Fibroblast of lung (primary cell): ENCODE results near the gene GPC3. TPM values are rescaled to one million over a fixed set of nuclear protein-coding genes. Genes with fewer than 3 reads are reported as not detected.

Experiments used
- DNase-seq, 2 donors: peaks; one replicate each; pipeline versions ENCODE4 v3.0.0 to v3.0.0-alpha.2; 2010; ENCODE audit warnings: low read depth in 2 of 2
- H2AFZ ChIP-seq: 2 replicates; pipeline ENCODE4 v1.5.1; 2012; ENCODE audit warnings: low read length, control low read depth, inconsistent platforms
- H3K27ac ChIP-seq: 2 replicates; pipeline ENCODE4 v1.5.1; 2011; ENCODE audit warnings: low read length, control low read depth; ENCODE audit not compliant: insufficient read depth
- H3K27me3 ChIP-seq: 2 replicates; pipeline ENCODE4 v1.5.1; 2011; ENCODE audit warnings: mild to moderate bottlenecking, low read length; ENCODE audit not compliant: control insufficient read depth, insufficient read depth
- H3K36me3 ChIP-seq: 2 replicates; pipeline ENCODE4 v1.5.1; 2011; ENCODE audit warnings: low read length; ENCODE audit not compliant: control insufficient read depth, insufficient read depth
- H3K4me1 ChIP-seq: 2 replicates; pipeline ENCODE4 v1.5.1; 2011; ENCODE audit warnings: low read length; ENCODE audit not compliant: control insufficient read depth, insufficient read depth; ENCODE audit errors: extremely low read depth
- H3K4me2 ChIP-seq: 2 replicates; pipeline ENCODE4 v1.5.1; 2011; ENCODE audit warnings: low read length, control low read depth; ENCODE audit not compliant: insufficient read depth; ENCODE audit errors: extremely low read depth
- H3K4me3 ChIP-seq, 4 experiments: fragments of 200-600 bp in 1 of 4; sonication (generic) in 1 of 4; replicated peaks in 1 of 4; 2 replicates each; pipeline ENCODE4 v1.5.1; 2011 to 2016; ENCODE audit warnings: low read length in 4 of 4, low read depth in 3 of 4, mild to moderate bottlenecking in 3 of 4, control low read depth in 2 of 4, inconsistent platforms in 1 of 4, mixed read lengths in 1 of 4; ENCODE audit not compliant: insufficient read depth in 1 of 4; ENCODE audit errors: control extremely low read depth in 1 of 4
- H3K79me2 ChIP-seq: 2 replicates; pipeline ENCODE4 v1.5.1; 2012; ENCODE audit warnings: mild to moderate bottlenecking, low read length, inconsistent platforms; ENCODE audit not compliant: control insufficient read depth, insufficient read depth
- H3K9ac ChIP-seq: 2 replicates; pipeline ENCODE4 v1.5.1; 2011; ENCODE audit warnings: mild to moderate bottlenecking, low read length, control low read depth; ENCODE audit not compliant: insufficient read depth
- H3K9me3 ChIP-seq: 2 replicates; pipeline ENCODE4 v1.5.1; 2012; ENCODE audit warnings: low read depth, low read length; ENCODE audit not compliant: control insufficient read depth, insufficient read depth
- H4K20me1 ChIP-seq: 2 replicates; pipeline ENCODE4 v1.5.1; 2011; ENCODE audit warnings: low read length; ENCODE audit not compliant: control insufficient read depth, insufficient read depth; ENCODE audit errors: extremely low read depth
- EZH2 ChIP-seq: IDR thresholded peaks from 2 replicates; pipeline ENCODE4 v1.5.1; 2012; ENCODE audit warnings: low read length, control low read depth, mild to moderate bottlenecking; ENCODE audit errors: missing control alignments
- polyA plus RNA-seq, 2 donors: library from polyadenylated mRNA; depleted of rRNA in 1 of 2; stranded (reverse) in 1 of 2; unstranded in 1 of 2; fragments of >200 nt; gene quantifications; 2 replicates each; pipeline ENCODE4 v1.2.1, GENCODE V29; 2011 to 2012; ENCODE audit warnings: missing spikeins in 1 of 2
- total RNA-seq: library from RNA; depleted of rRNA; stranded (reverse); fragments of >200 nt; gene quantifications from 2 replicates; pipeline ENCODE4 v1.2.1, GENCODE V29; 2014
- TF ChIP-seq, protein P1 (sequence below), 2 donors: IDR thresholded peaks in 1 of 2; conservative IDR thresholded peaks in 1 of 2; 1 replicate in 1 of 2; 2 replicates in 1 of 2; pipeline ENCODE4 v1.5.1; 2011 to 2012; ENCODE audit warnings: low read length in 2 of 2, control low read depth in 1 of 2, inconsistent platforms in 1 of 2, low read depth in 1 of 2, mild to moderate bottlenecking in 1 of 2

The GPC3 gene
- total and polyA plus RNA-seq, 2 donors (not counting 1 experiment from before 2014, with no cell fraction given): 6.4 to 7.1 TPM

DNA sequence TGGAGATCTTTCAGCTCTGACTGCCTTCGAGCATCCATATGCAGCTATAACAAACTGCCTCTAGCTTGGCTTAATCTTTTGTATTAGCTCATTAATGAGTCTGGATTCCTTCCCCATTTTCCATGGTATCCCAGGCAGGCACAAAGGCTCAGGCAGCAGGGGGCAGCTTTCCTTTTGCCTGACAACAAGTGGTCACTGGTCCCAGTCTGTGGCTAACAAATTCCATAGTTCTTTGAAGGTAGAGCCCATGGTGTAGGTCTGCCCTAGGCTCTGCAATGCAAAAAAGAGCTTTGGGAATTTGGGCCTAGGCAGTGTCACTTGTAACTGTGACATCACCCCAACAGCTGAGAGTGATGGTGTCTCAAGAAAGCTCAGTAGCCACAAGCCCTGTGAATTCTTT lies 335.7 kb downstream of the GPC3 start:
- no peak for TF ChIP-seq EZH2
- TF ChIP-seq, protein P1, sequence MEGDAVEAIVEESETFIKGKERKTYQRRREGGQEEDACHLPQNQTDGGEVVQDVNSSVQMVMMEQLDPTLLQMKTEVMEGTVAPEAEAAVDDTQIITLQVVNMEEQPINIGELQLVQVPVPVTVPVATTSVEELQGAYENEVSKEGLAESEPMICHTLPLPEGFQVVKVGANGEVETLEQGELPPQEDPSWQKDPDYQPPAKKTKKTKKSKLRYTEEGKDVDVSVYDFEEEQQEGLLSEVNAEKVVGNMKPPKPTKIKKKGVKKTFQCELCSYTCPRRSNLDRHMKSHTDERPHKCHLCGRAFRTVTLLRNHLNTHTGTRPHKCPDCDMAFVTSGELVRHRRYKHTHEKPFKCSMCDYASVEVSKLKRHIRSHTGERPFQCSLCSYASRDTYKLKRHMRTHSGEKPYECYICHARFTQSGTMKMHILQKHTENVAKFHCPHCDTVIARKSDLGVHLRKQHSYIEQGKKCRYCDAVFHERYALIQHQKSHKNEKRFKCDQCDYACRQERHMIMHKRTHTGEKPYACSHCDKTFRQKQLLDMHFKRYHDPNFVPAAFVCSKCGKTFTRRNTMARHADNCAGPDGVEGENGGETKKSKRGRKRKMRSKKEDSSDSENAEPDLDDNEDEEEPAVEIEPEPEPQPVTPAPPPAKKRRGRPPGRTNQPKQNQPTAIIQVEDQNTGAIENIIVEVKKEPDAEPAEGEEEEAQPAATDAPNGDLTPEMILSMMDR (conservative IDR thresholded peaks at IDR 0.05 in 1 of 2, IDR thresholded peaks at IDR 0.05 in 1 of 2; ENCODE audit: low read depth in 1 of 2, low read length in 2 of 2): no peak
- no peak overlapping the region for H3K9ac ChIP-seq
- no peaks in the 10 kb centered on the region for H3K4me1 ChIP-seq
- no peak overlapping the region for H2AFZ ChIP-seq
- H3K79me2 ChIP-seq: no peaks in the 10 kb centered on the region
- no peaks in the 10 kb centered on the region for H3K27me3 ChIP-seq
- H3K36me3 ChIP-seq: no peaks in the 10 kb centered on the region
- DNase-seq: no peak
- H3K4me2 ChIP-seq: no peak overlapping the region
- H3K4me3 ChIP-seq: no peak overlapping the region
- no peaks in the 10 kb centered on the region for H3K9me3 ChIP-seq
- H4K20me1 ChIP-seq: no peaks in the 10 kb centered on the region
- no peak overlapping the region for H3K27ac ChIP-seq

DNA sequence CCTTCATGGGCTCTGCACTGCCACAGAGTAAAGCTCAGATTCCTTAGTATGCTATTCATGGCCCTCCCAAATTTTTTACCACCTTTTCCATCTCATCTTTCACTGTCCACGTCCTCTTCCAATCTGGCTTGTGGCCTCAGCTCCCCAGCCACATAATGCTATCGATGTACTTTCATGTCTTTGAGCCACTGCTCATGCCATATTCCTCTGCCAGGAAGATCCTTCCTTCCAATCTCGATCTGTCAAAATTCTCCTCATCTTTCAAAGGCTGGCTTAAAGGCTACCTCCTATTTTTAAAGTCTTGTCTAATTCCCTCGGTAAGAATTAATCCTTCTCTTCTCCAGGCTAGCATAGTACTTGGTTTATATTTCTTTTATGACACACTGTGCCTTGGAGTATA lies 336.8 kb downstream of the GPC3 start:
- Histone ChIP-seq H3K79me2 (no peaks in the 10 kb centered on the region), H3K27me3 (no peaks in the 10 kb centered on the region), H3K4me1 (no peaks in the 10 kb centered on the region), H3K27ac (no peak overlapping the region), H3K4me3 (no peak overlapping the region), H3K36me3 (no peaks in the 10 kb centered on the region), H3K9ac (no peak overlapping the region), H4K20me1 (no peaks in the 10 kb centered on the region), H3K9me3 (no peaks in the 10 kb centered on the region), H3K4me2 (no peak overlapping the region), H2AFZ (no peak overlapping the region)
- DNase-seq: no peak
- TF ChIP-seq EZH2: no peak
- TF ChIP-seq, protein P1 (conservative IDR thresholded peaks at IDR 0.05 in 1 of 2, IDR thresholded peaks at IDR 0.05 in 1 of 2; ENCODE audit: low read depth in 1 of 2, low read length in 2 of 2): no peak

DNA sequence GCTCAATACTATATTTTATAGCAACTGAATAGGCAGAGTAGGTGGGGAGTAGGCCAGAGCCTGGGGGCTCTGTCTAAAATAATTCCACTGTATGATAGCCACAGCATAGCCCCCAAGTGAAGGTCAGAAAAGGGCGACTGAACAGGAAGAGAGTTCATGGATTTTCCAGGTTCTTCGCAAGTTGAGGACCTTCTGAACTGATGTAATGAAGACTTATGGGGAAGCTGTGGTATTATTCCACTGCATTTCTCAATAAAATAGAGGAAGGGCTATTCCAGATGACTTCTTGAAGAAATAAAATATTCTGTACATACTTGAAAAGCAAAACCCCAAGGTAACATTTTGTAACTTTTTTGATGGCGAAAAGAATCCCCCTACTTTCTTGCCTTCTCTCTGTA lies 338.7 kb downstream of the GPC3 start:
- H3K4me2 ChIP-seq: no peak overlapping the region
- no peak overlapping the region for H2AFZ ChIP-seq
- no peaks in the 10 kb centered on the region for H3K4me1 ChIP-seq
- H3K27me3 ChIP-seq: no peaks in the 10 kb centered on the region
- H3K36me3 ChIP-seq: no peaks in the 10 kb centered on the region
- no peak for DNase-seq
- no peak for TF ChIP-seq EZH2
- TF ChIP-seq, protein P1 (conservative IDR thresholded peaks at IDR 0.05 in 1 of 2, IDR thresholded peaks at IDR 0.05 in 1 of 2; ENCODE audit: low read depth in 1 of 2, low read length in 2 of 2): no peak
- H3K79me2 ChIP-seq: no peaks in the 10 kb centered on the region
- H3K4me3 ChIP-seq: no peak overlapping the region
- no peaks in the 10 kb centered on the region for H4K20me1 ChIP-seq
- H3K9ac ChIP-seq: no peak overlapping the region
- H3K9me3 ChIP-seq: no peaks in the 10 kb centered on the region
- no peak overlapping the region for H3K27ac ChIP-seq
